GM12875 (cell line): Measurements from ENCODE around the gene PLA2G6.
A peak's percentile ranks its signal among the peaks of the same experiment; 100 is the strongest.

Source experiments
- H3K4me3 ChIP-seq: one replicate; pipeline ENCODE4 v1.5.1; 2011; ENCODE audit warnings: low read depth, low read length, control low read depth
- CTCF ChIP-seq: IDR thresholded peaks from 2 replicates; pipeline ENCODE4 v1.5.1; 2011; ENCODE audit warnings: low read depth, mild to moderate bottlenecking, control low read depth, inconsistent platforms, low read length, moderate library complexity, borderline replicate concordance; ENCODE audit not compliant: insufficient read depth

Gene PLA2G6

GRCh38 chr22:38223289-38223960 is 41.8 kb upstream of the PLA2G6 start:
- 0 out of 2 replicates have a peak, but pooled peaks have one; percentile 2 for TF ChIP-seq CTCF
- no peak overlapping the region for H3K4me3 ChIP-seq

DNA sequence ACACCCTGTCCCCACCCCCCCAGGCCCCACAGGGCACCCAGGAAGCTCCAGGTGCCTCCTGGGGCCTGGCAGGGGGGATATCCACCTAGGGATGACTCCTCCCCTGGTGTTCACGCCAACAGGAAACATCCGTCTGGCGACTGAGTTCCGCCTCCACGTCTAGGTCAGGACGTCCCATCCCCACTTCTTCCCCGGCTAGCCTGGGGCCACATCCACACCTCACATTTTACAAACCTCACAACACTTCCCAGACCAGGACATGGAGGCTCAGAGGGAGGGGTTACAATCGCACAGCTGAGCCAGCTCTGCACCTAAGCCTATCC is 41.1 kb upstream of the PLA2G6 start:
- no peak overlapping the region for H3K4me3 ChIP-seq
- no peak for TF ChIP-seq CTCF

DNA sequence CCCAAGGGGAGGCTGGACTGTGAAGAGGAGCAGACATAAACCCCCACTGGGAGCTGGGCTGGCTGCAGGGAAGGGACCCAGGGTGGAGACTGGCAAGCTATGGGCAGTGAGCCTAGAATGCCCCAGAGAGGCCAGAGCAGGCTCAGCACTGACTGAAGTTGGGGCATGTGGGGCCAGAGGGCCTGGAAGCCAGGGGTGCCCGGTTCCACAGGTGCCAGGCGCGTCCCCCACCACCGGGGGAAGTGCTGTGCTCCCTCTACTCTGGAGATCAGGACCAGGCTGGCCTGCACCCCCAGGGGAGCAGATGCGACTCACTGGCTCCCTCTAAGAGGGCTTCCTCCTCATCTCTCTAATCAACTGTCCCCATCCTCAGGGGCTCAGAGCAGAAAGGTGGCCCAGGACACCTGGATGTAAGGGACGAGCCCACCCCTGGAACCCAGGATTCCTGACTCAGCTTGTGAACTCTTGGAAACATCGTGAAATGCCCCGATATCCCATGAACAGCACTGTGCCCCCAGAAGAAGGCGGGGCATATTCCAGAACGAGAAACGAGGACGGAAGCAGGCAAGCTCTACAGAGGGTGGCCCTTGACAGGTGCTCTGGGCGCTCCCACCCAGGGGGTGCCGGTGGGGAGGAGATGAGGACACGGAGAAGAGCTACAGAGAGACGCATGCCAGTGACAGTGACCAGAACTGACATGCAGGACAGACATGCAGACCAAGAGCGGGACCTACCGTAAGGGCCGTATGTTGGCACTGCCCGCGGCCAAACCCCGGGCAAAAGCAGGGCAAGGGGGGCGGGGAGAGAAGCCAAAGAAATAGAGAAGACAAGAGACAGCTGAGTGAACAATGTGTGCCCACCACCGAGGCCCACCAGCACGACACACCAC is 40.5 kb upstream of the PLA2G6 start:
- H3K4me3 ChIP-seq, result no peak overlapping the region
- no peak for TF ChIP-seq CTCF

GRCh38 chr22:38221407-38221806 is 39.8 kb upstream of the PLA2G6 start:
- no peak overlapping the region for H3K4me3 ChIP-seq
- TF ChIP-seq CTCF, result no peak

- no peak for TF ChIP-seq CTCF
- no peak overlapping the region for H3K4me3 ChIP-seq
These were observed 39.2 kb upstream of the PLA2G6 start for GRCh38 chr22:38220653-38221386.

- no peak for TF ChIP-seq CTCF
- H3K4me3 ChIP-seq, result no peak overlapping the region
These were observed 38.5 kb upstream of the PLA2G6 start for GRCh38 chr22:38220163-38220562.
